ENCODE measurements around the gene MAPKAPK2.

GRCh38 chr1:206728697-206728987 is 43.9 kb downstream of the MAPKAPK2 start:
- TF ChIP-seq CTCF (IDR thresholded peaks at IDR 0.05) (no peak), POLR2A (IDR thresholded peaks at IDR 0.05) (no peak)
